ENCODE data around the gene MED8. TPM values are rescaled to one million over a fixed set of nuclear protein-coding genes. Genes with fewer than 3 reads are reported as not detected.

MED8 gene
- total and polyA plus RNA-seq, 2 of the 4 experiments (the other 2 are of a cell fraction) = 61.1 to 120 TPM

GRCh38 chr1:43388613-43389012, 987 bp downstream of the MED8 start:
- 70% methylated on average over 3 of the region's 3 CpGs; no CpG with 5 or more reads in 1 of the 2 experiments for WGBS, 2 experiments (ENCODE audit: extremely low coverage in 2 of 2, insufficient read length in 1 of 2)
- peak overlapping the region; percentile 98 for H3K14ac ChIP-seq (replicated peaks; ENCODE audit: low read depth, low read length)
- in situ Hi-C loops (cut with MboI; ENCODE audit: low sequenced_read_pairs) = no loop called here
- peak overlapping the region; percentile 91 for H3K56ac ChIP-seq (ENCODE audit: extremely low read depth, insufficient read depth, low read length)
- BruUV-seq (replicated peaks) = no TSS peak
- peak overlapping the region; percentile 92 for H3K4me3 ChIP-seq (ENCODE audit: insufficient read depth, low read depth, low read length)
- peak overlapping the region; percentile 86 for H3K4me2 ChIP-seq (ENCODE audit: low read depth, low read length)
- peaks cover 10% of the 10 kb centered on the region for H3K9me1 ChIP-seq (ENCODE audit: insufficient read depth, low read length)
- peaks cover 8% of the 10 kb centered on the region for H3K4me1 ChIP-seq (ENCODE audit: control insufficient read depth, insufficient read depth, low read length)
- dilution Hi-C loops (cut with HindIII; ENCODE audit: low sequenced_read_pairs, unreplicated experiment) = no loop called here
- H4K91ac ChIP-seq (ENCODE audit: insufficient read depth, low read depth, low read length) = no peak overlapping the region; the same call in none of the 2 replicates
- no peak for ATAC-seq (ENCODE audit: low read depth)
- peaks cover 20% of the 10 kb centered on the region; the same call in 1 of the 2 replicates for H4K20me1 ChIP-seq (ENCODE audit: insufficient read depth, low read length)
- peak overlapping the region; percentile 99 for H3K4ac ChIP-seq (ENCODE audit: low read depth, low read length)
- peak overlapping the region; percentile 8 to 98; a peak in 2 of 4 replicates for H4K8ac ChIP-seq (ENCODE audit: low read depth in 2 of 2, low read length in 2 of 2)
- intact Hi-C loops (cut with micrococcal nuclease) = loop anchor here (1.0 kb wide), 1 partner anchor 20 kb away; the partner anchor contains the start of gene ELOVL1
- no peaks in the 10 kb centered on the region for H3K9me3 ChIP-seq (ENCODE audit: control insufficient read depth, insufficient read depth, low read length)
- POLR2A ChIA-PET (ENCODE audit: unreplicated experiment) = interaction anchor here (0.8 kb wide), 1 partner anchor 91 kb away, joined by 4 read pairs; no protein-coding TSS in a partner anchor
- no peak overlapping the region for H2BK15ac ChIP-seq (ENCODE audit: low read depth, low read length)
- H3K27ac ChIP-seq (ENCODE audit: insufficient read depth, low read length) = no peak overlapping the region
- H2AFZ ChIP-seq (replicated peaks; ENCODE audit: low read length, poor library complexity) = no peak overlapping the region
- H3K27me3 ChIP-seq (ENCODE audit: control insufficient read depth, insufficient read depth, low read length) = no peaks in the 10 kb centered on the region
- peak overlapping the region; percentile 96; the same call in 1 of the 2 replicates for H4K5ac ChIP-seq (ENCODE audit: low read depth, low read length)
- TF ChIP-seq RCOR1 (IDR thresholded peaks at IDR 0.05; ENCODE audit: insufficient replicate concordance, low read length) = no peak
- TF ChIP-seq, protein P1, sequence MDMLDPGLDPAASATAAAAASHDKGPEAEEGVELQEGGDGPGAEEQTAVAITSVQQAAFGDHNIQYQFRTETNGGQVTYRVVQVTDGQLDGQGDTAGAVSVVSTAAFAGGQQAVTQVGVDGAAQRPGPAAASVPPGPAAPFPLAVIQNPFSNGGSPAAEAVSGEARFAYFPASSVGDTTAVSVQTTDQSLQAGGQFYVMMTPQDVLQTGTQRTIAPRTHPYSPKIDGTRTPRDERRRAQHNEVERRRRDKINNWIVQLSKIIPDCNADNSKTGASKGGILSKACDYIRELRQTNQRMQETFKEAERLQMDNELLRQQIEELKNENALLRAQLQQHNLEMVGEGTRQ (IDR thresholded peaks at IDR 0.05; ENCODE audit: low read depth, low read length) = no peak
- TF ChIP-seq, protein P2, sequence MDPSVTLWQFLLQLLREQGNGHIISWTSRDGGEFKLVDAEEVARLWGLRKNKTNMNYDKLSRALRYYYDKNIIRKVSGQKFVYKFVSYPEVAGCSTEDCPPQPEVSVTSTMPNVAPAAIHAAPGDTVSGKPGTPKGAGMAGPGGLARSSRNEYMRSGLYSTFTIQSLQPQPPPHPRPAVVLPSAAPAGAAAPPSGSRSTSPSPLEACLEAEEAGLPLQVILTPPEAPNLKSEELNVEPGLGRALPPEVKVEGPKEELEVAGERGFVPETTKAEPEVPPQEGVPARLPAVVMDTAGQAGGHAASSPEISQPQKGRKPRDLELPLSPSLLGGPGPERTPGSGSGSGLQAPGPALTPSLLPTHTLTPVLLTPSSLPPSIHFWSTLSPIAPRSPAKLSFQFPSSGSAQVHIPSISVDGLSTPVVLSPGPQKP (IDR thresholded peaks at IDR 0.05; ENCODE audit: borderline replicate concordance, low read depth, low read length) = no peak
- TF ChIP-seq MAZ (IDR thresholded peaks at IDR 0.05; ENCODE audit: borderline replicate concordance, low read depth, low read length) = no peak
- no peak for TF ChIP-seq NFE2L2 (IDR thresholded peaks at IDR 0.05; ENCODE audit: low read depth, low read length)
- no peak for TF ChIP-seq FOS (IDR thresholded peaks at IDR 0.05; ENCODE audit: low read depth, low read length)
- TF ChIP-seq POLR2A (IDR thresholded peaks at IDR 0.05; ENCODE audit: low read depth, low read length) = no peak
- TF ChIP-seq CTCF (conservative IDR thresholded peaks at IDR 0.05; ENCODE audit: low read depth, low read length) = no peak
- no peak for TF ChIP-seq RFX5 (IDR thresholded peaks at IDR 0.05; ENCODE audit: low read depth, low read length)
- no peak for TF ChIP-seq MAFK (IDR thresholded peaks at IDR 0.05; ENCODE audit: low read depth, low read length)
- no peak for TF ChIP-seq SMC3 (IDR thresholded peaks at IDR 0.05; ENCODE audit: low read depth, low read length)
- no peak for TF ChIP-seq CEBPB (IDR thresholded peaks at IDR 0.05; ENCODE audit: low read depth, low read length)
- DNase-seq = no peak
- H2BK20ac ChIP-seq (ENCODE audit: low read depth, low read length) = no peak overlapping the region
- H2AK9ac ChIP-seq (replicated peaks; ENCODE audit: low read depth, low read length, poor library complexity) = peak overlapping the region; percentile 60
- peak overlapping the region; percentile 97 for H3K9ac ChIP-seq (ENCODE audit: low read depth, low read length)
- peak overlapping the region; percentile 98; the same call in 1 of the 2 replicates for H2AK5ac ChIP-seq (ENCODE audit: low read depth, low read length)
- H3K18ac ChIP-seq (ENCODE audit: low read depth, low read length) = no peak overlapping the region
- CTCF ChIA-PET = interaction anchor here (0.6 kb wide), 1 partner anchor 1354 kb away, joined by 3 read pairs; no protein-coding TSS in a partner anchor
- peaks cover 32% of the 10 kb centered on the region for H3K36me3 ChIP-seq (ENCODE audit: control insufficient read depth, insufficient read depth, low read length)
- peak overlapping the region; percentile 93 for H2BK5ac ChIP-seq (ENCODE audit: low read depth, low read length, poor library complexity, severe bottlenecking)
- H2BK120ac ChIP-seq (ENCODE audit: low read depth, low read length) = no peak overlapping the region
- peak overlapping the region; percentile 94 for H3K23ac ChIP-seq (ENCODE audit: low read depth, low read length)
- peaks cover 40 to 81% of the 10 kb centered on the region in 2 experiments for H3K79me1 ChIP-seq (ENCODE audit: low read depth in 1 of 2, low read length in 2 of 2)

All from IMR-90 (cell line).